Tibial nerve (tissue), 4 donors: ENCODE measurements around the gene DHRS11. TPM values are rescaled to one million over a fixed set of nuclear protein-coding genes. Genes with fewer than 3 reads are reported as not detected.

Source experiments
- DNase-seq, 2 donors: peaks; one replicate each; pipeline ENCODE4 v3.0.0-alpha.2; 2019; ENCODE audit warnings: low spot score in 2 of 2
- H3K27ac ChIP-seq, 4 donors: fragments of 200-600 bp; sonication (generic) in 3 of 4; one replicate each; pipeline ENCODE4 v1.5.1; 2017 to 2019; ENCODE audit warnings: mild to moderate bottlenecking in 1 of 4
- H3K27me3 ChIP-seq, 2 donors: fragments of 200-600 bp; sonication (generic) in 1 of 2; one replicate each; pipeline versions ENCODE4 v1.5.1 to v1.6.0; 2017 to 2019
- H3K36me3 ChIP-seq, 3 donors: fragments of 200-600 bp; sonication (generic); one replicate each; pipeline ENCODE4 v1.5.1; 2018 to 2019
- H3K4me1 ChIP-seq, 4 donors: fragments of 200-600 bp; sonication (generic) in 3 of 4; one replicate each; pipeline ENCODE4 v1.5.1; 2017 to 2019
- H3K4me3 ChIP-seq, 4 donors: fragments of 200-600 bp; sonication (generic) in 3 of 4; one replicate each; pipeline ENCODE4 v1.5.1; 2017 to 2019; ENCODE audit warnings: mild to moderate bottlenecking in 1 of 4, moderate library complexity in 1 of 4
- H3K9me3 ChIP-seq, 4 donors: fragments of 200-600 bp; sonication (generic) in 3 of 4; one replicate each; pipeline ENCODE4 v1.5.1; 2017 to 2019
- CTCF ChIP-seq, 5 experiments: fragments of 200-600 bp in 3 of 5; fragments of 450-650 bp in 2 of 5; sonication (generic) in 3 of 5; IDR thresholded peaks; one replicate each; pipeline ENCODE4 v1.5.1; 2016 to 2019; ENCODE audit warnings: antibody characterized with exemption in 5 of 5, mild to moderate bottlenecking in 3 of 5, moderate library complexity in 2 of 5
- EP300 ChIP-seq, 2 donors: sonication (generic); formaldehyde crosslinking; IDR thresholded peaks; one replicate each; pipeline ENCODE4 v1.6.1; 2017; ENCODE audit warnings: antibody characterized with exemption in 2 of 2, mild to moderate bottlenecking in 1 of 2
- POLR2A ChIP-seq, 2 donors: fragments of 450-650 bp; IDR thresholded peaks; one replicate each; pipeline ENCODE4 v1.6.1; 2017; ENCODE audit warnings: antibody characterized with exemption in 2 of 2, mild to moderate bottlenecking in 2 of 2, moderate library complexity in 2 of 2
- WGBS, 2 donors: methylation state at CpG; one replicate each; pipeline ENCODE4 v1.1.5; 2018; 5-methylcytosine and 5-hydroxymethylcytosine counted together
- total RNA-seq, 4 donors: library from RNA; depleted of rRNA; stranded (reverse); fragments of >200 nt; gene quantifications; one replicate each; pipeline ENCODE4 v1.1.0, GENCODE V29; 2016

The DHRS11 gene
- total RNA-seq, 4 donors from 2014 or later = 0.78 to 14.7 (median 6.9) TPM

GRCh38 chr17:36545465-36546417, 45.9 kb upstream of the DHRS11 start:
- peak overlapping the region; percentile 98 to 100 (median 99) for H3K27ac ChIP-seq
- peak; percentile 90 to 94 for DNase-seq
- H3K4me1 ChIP-seq = peaks cover 0 to 60% (median 44%) of the 10 kb centered on the region in 4 donors
- TF ChIP-seq CTCF (IDR thresholded peaks at IDR 0.05) = peak in 1 of 5 experiments; percentile 44
- TF ChIP-seq EP300 (IDR thresholded peaks at IDR 0.05) = peak; percentile 13 to 63
- TF ChIP-seq POLR2A (IDR thresholded peaks at IDR 0.05) = peak; percentile 40 to 65
- H3K36me3 ChIP-seq = no peaks in the 10 kb centered on the region
- H3K27me3 ChIP-seq = no peaks in the 10 kb centered on the region
- no peaks in the 10 kb centered on the region for H3K9me3 ChIP-seq
- H3K4me3 ChIP-seq = peak overlapping the region; percentile 93 to 98 (median 96)
- WGBS, 2 donors = 0 to 1% methylated on average over 49 to 52 of the region's 60 CpGs

DNA sequence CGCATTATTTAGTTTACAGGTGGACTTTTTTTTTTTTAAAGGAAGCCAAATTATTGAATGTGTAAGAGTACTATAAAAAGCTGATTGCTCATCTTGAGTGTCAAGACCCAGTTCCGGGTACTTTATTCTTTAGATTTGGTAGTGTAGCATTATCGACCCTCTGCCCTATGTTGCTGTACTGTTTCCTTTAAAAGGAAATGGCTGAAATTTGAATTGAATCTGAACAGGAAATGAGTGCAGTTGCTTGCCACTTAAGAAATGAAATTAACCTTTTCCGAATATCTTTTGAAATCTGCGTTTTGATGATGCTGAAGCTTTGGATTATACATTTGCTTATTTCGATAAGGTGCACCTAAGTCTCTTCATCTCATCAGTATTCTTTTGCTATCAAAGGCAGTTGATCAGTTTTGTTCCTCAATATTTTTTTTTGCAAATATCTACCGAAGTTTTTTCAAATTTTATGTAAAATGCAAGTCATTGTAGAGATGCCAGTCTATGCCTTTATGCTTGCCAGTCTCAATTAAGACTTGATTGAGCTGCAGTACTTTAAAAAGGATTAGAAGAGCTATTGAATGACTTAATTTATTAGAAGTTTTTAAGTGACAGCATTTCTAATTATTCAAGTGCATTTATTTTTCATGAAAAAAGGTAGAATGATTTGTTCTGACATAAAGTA, 45.1 kb upstream of the DHRS11 start:
- Histone ChIP-seq H3K27ac (peak overlapping the region in 3 of 4 donors; percentile 98 to 100 (median 100)), H3K36me3 (no peaks in the 10 kb centered on the region), H3K4me1 (peaks cover 0 to 68% (median 47%) of the 10 kb centered on the region in 4 donors), H3K9me3 (no peaks in the 10 kb centered on the region), H3K27me3 (no peaks in the 10 kb centered on the region), H3K4me3 (peak overlapping the region; percentile 93 to 98 (median 96))
- 16 to 19% methylated on average over 7 of the region's 7 CpGs for WGBS, 2 donors
- TF ChIP-seq POLR2A (IDR thresholded peaks at IDR 0.05) = no peak
- no peak for TF ChIP-seq EP300 (IDR thresholded peaks at IDR 0.05)
- no peak for TF ChIP-seq CTCF (IDR thresholded peaks at IDR 0.05)
- no peak for DNase-seq

- Histone ChIP-seq H3K9me3 (no peaks in the 10 kb centered on the region), H3K27me3 (no peaks in the 10 kb centered on the region), H3K4me3 (no peak overlapping the region), H3K27ac (peak overlapping the region in 1 of 4 donors; percentile 31), H3K4me1 (peaks cover 0 to 75% (median 53%) of the 10 kb centered on the region in 4 donors), H3K36me3 (no peaks in the 10 kb centered on the region)
- no peak for TF ChIP-seq POLR2A (IDR thresholded peaks at IDR 0.05)
- DNase-seq = no peak
Measured at GRCh38 chr17:36547776-36548175, 43.9 kb upstream of the DHRS11 start.

- Histone ChIP-seq H3K27me3 (no peaks in the 10 kb centered on the region), H3K4me3 (no peak overlapping the region), H3K36me3 (peaks cover 0 to 6% (median 0%) of the 10 kb centered on the region in 3 donors), H3K4me1 (peaks cover 0 to 90% (median 44%) of the 10 kb centered on the region in 4 donors), H3K27ac (peak overlapping the region in 1 of 4 donors; percentile 34), H3K9me3 (no peaks in the 10 kb centered on the region)
- DNase-seq = no peak
- 80% methylated on average over 8 of the region's 8 CpGs for WGBS, 2 donors
- no peak for TF ChIP-seq EP300 (IDR thresholded peaks at IDR 0.05)
- TF ChIP-seq POLR2A (IDR thresholded peaks at IDR 0.05) = no peak
- no peak for TF ChIP-seq CTCF (IDR thresholded peaks at IDR 0.05)
Measured at GRCh38 chr17:36550491-36551417, 40.9 kb upstream of the DHRS11 start.

DNA sequence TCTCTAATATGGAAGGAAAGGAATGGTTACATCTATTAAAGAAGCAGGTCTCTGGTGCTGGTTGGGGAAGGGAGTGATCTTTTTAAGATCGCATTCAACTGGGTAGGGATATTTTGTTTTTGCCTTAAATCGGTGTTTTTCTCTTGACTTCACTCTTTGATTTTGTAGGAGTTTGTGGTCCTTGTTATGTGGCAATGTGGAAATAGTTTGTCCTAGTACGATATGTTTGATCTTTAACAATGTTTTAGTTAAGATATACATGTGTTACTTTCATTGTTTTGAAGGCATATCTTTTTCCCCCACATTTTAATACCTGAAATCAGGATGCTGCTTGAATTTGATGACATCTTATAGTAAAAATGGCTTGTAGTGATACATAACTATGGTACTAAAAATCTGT, 38.2 kb upstream of the DHRS11 start:
- H3K4me1 ChIP-seq = peaks cover 0 to 68% (median 20%) of the 10 kb centered on the region in 4 donors
- WGBS, 2 donors = 86 to 92% methylated on average over 3 of the region's 3 CpGs

More for the DNA sequence above, 38.2 kb upstream of the DHRS11 start:
- DNase-seq = no peak
- no peaks in the 10 kb centered on the region for H3K27me3 ChIP-seq
- no peak for TF ChIP-seq POLR2A (IDR thresholded peaks at IDR 0.05)
- no peak for TF ChIP-seq EP300 (IDR thresholded peaks at IDR 0.05)
- no peak for TF ChIP-seq CTCF (IDR thresholded peaks at IDR 0.05)
- H3K4me3 ChIP-seq = no peak overlapping the region
- H3K27ac ChIP-seq = no peak overlapping the region
- no peaks in the 10 kb centered on the region for H3K9me3 ChIP-seq
- peaks cover 0 to 32% (median 9%) of the 10 kb centered on the region in 3 donors for H3K36me3 ChIP-seq
